GM18517 (cell line): Measurements from ENCODE around the gene SRMS.
"Not testable (repeated sequence)": the region's sequence is repeated elsewhere in the genome, so short reads cannot be mapped to it uniquely, and the experiment has no call there.

Source experiments
- ATAC-seq: cut with Tn5 transposase; IDR thresholded peaks from one replicate; pipeline ENCODE4 v1.9.1; 2021; ENCODE audit warnings: mild to moderate bottlenecking, moderate library complexity; ENCODE audit not compliant: unreplicated experiment

The SRMS gene

GRCh38 chr20:63579017-63579694 is 31.6 kb upstream of the SRMS start:
- ATAC-seq: no peak

- no peak for ATAC-seq
These were observed 30.9 kb upstream of the SRMS start for GRCh38 chr20:63578224-63579016.

GRCh38 chr20:63577317-63577894 is 29.9 kb upstream of the SRMS start:
- ATAC-seq: no peak

- ATAC-seq: no peak
These were observed 28.8 kb upstream of the SRMS start for GRCh38 chr20:63576311-63576710.

GRCh38 chr20:63574829-63575743 is 27.5 kb upstream of the SRMS start:
- ATAC-seq: no peak

GRCh38 chr20:63574156-63574828 is 26.7 kb upstream of the SRMS start, which contains the start of gene HELZ2:
TSS of gene HELZ2 (minus strand) at chr20:63574239. CDS start at chr20:63572385, 1,854 bp downstream.
- no peak for ATAC-seq

- ATAC-seq: no peak
These were observed 26.1 kb upstream of the SRMS start for GRCh38 chr20:63573647-63574131.

GRCh38 chr20:63572788-63573646 is 25.5 kb upstream of the SRMS start:
- ATAC-seq: no peak

- ATAC-seq: no peak
These were observed 24.7 kb upstream of the SRMS start for GRCh38 chr20:63572071-63572787.

- ATAC-seq: not testable (repeated sequence)
These were observed 23.5 kb upstream of the SRMS start for GRCh38 chr20:63571087-63571478.

- no peak for ATAC-seq
These were observed 22.9 kb upstream of the SRMS start for GRCh38 chr20:63570281-63571086.

- no peak for ATAC-seq
These were observed 21.7 kb upstream of the SRMS start for GRCh38 chr20:63568986-63569949.

GRCh38 chr20:63568170-63568981 is 20.8 kb upstream of the SRMS start:
- ATAC-seq: peak; percentile 8

- ATAC-seq: peak; percentile 65
These were observed 20.0 kb upstream of the SRMS start for GRCh38 chr20:63567386-63568169.

- ATAC-seq: no peak
These were observed 19.5 kb upstream of the SRMS start for GRCh38 chr20:63567136-63567385.
